GM12892 (cell line): Measurements from ENCODE around the gene URB1.
"Not testable (repeated sequence)": the region's sequence is repeated elsewhere in the genome, so short reads cannot be mapped to it uniquely, and the experiment has no call there.

Experiments
- DNase-seq: peaks from one replicate; pipeline ENCODE4 v3.0.0; 2011; ENCODE audit not compliant: insufficient read length
- FAIRE-seq: peaks from 2 replicates; lab custom pipeline; 2011; peaks lifted over from hg19 to GRCh38; lab: Jason Lieb, UNC
- POLR2A ChIP-seq: IDR thresholded peaks from 2 replicates; pipeline ENCODE4 v1.6.1; 2011; ENCODE audit warnings: low read depth, low read length, control low read depth
- POLR2AphosphoS5 ChIP-seq: IDR thresholded peaks from 2 replicates; pipeline ENCODE4 v1.6.1; 2011; ENCODE audit warnings: low read depth, low read length, control low read depth
- TAF1 ChIP-seq: IDR thresholded peaks from 2 replicates; pipeline ENCODE4 v1.6.1; 2011; ENCODE audit warnings: low read depth, mild to moderate bottlenecking, control low read depth, low read length, borderline replicate concordance

URB1 gene

GRCh38 chr21:32298658-32299081 lies 94.1 kb downstream of the URB1 start, which contains the start of gene MRAP:
MRAP (plus strand) TSS chr21:32298855; CDS start chr21:32298972, 117 bp downstream.
- DNase-seq (no peak), FAIRE-seq (no peak)
- TF ChIP-seq POLR2AphosphoS5, result no peak
- TF ChIP-seq TAF1, result no peak
- no peak for TF ChIP-seq POLR2A

GRCh38 chr21:32298148-32298559 lies 94.7 kb downstream of the URB1 start:
- DNase-seq, result no peak
- TF ChIP-seq TAF1, result no peak
- no peak for TF ChIP-seq POLR2A
- TF ChIP-seq POLR2AphosphoS5, result no peak
- FAIRE-seq, result no peak

- FAIRE-seq (no peak), DNase-seq (no peak)
- TF ChIP-seq POLR2AphosphoS5 (no peak), POLR2A (no peak), TAF1 (no peak)
Measured at GRCh38 chr21:32297449-32297848, 95.4 kb downstream of the URB1 start.

- TF ChIP-seq TAF1 (no peak), POLR2AphosphoS5 (no peak), POLR2A (no peak)
- FAIRE-seq, result no peak
- DNase-seq, result no peak
Measured at GRCh38 chr21:32285476-32285875, 107.3 kb downstream of the URB1 start.

GRCh38 chr21:32282992-32283391 lies 109.8 kb downstream of the URB1 start:
- DNase-seq (no peak), FAIRE-seq (no peak)

GRCh38 chr21:32281531-32281930 lies 111.3 kb downstream of the URB1 start:
- DNase-seq, result no peak
- no peak for FAIRE-seq
- no peak for TF ChIP-seq POLR2A
- TF ChIP-seq TAF1, result no peak
- no peak for TF ChIP-seq POLR2AphosphoS5

More at GRCh38 chr21:32282992-32283391, 109.8 kb downstream of the URB1 start:
- TF ChIP-seq POLR2A (no peak), TAF1 (no peak), POLR2AphosphoS5 (no peak)

GRCh38 chr21:32279377-32279680 lies 113.5 kb downstream of the URB1 start:
- DNase-seq (no peak), FAIRE-seq (no peak)
- TF ChIP-seq TAF1 (no peak), POLR2A (no peak), POLR2AphosphoS5 (no peak)

- FAIRE-seq (peak; percentile 96), DNase-seq (peak; percentile 81)
- TF ChIP-seq POLR2A, result peak; percentile 62
- 0 out of 2 replicates have a peak, but pooled peaks have one; percentile 22 for TF ChIP-seq POLR2AphosphoS5
- peak; percentile 49; the same call in 1 of the 2 replicates for TF ChIP-seq TAF1
Measured at GRCh38 chr21:32278518-32279376, 114.1 kb downstream of the URB1 start, which contains the start of gene MIS18A. MIS18A (minus strand) TSS chr21:32279049; CDS start chr21:32279014, 35 bp downstream.

GRCh38 chr21:32278103-32278502 lies 114.7 kb downstream of the URB1 start:
- DNase-seq, result no peak
- TF ChIP-seq POLR2A, result no peak
- no peak for TF ChIP-seq TAF1
- TF ChIP-seq POLR2AphosphoS5, result no peak

GRCh38 chr21:32276671-32277070 lies 116.1 kb downstream of the URB1 start:
- TF ChIP-seq TAF1 (no peak), POLR2A (no peak), POLR2AphosphoS5 (no peak)
- DNase-seq (no peak), FAIRE-seq (no peak)

More at GRCh38 chr21:32278103-32278502, 114.7 kb downstream of the URB1 start:
- FAIRE-seq, result no peak

- DNase-seq, result no peak
- TF ChIP-seq POLR2AphosphoS5 (no peak), TAF1 (no peak), POLR2A (no peak)
- no peak for FAIRE-seq
Measured at GRCh38 chr21:32270748-32271147, 122.1 kb downstream of the URB1 start.

- FAIRE-seq, DNase-seq: not testable (repeated sequence)
Measured at GRCh38 chr21:32265321-32265720, 127.5 kb downstream of the URB1 start.
